Activated T-helper 1 cell treated with anti-CD3 and anti-CD28 coated beads, Interleukin-12 subunit alpha, Interleukin-12 subunit beta, Interleukin-2, Interleukin-4 antibody, amounts not matched to agents 30 ng/mL and 10 ng/mL and 1 ng/mL, durations not matched to agents 14 hours and 24 hours and 36 hours (primary cell): Measurements from ENCODE around the gene RAB15. TPM values are rescaled to one million over a fixed set of nuclear protein-coding genes. Genes with fewer than 3 reads are reported as not detected.

Source experiments
- DNase-seq: peaks from one replicate; pipeline ENCODE4 v3.0.0; 2021; ENCODE audit warnings: low spot score
- H3K27ac Mint-ChIP-seq: one replicate; pipeline ENCODE4 v1.8.0; 2021; ENCODE audit warnings: mild to moderate bottlenecking, mixed read lengths
- H3K27me3 Mint-ChIP-seq: one replicate; pipeline ENCODE4 v1.8.0; 2022; ENCODE audit warnings: mild to moderate bottlenecking, moderate library complexity, mixed read lengths; ENCODE audit not compliant: insufficient read depth
- H3K36me3 Mint-ChIP-seq: one replicate; pipeline ENCODE4 v1.8.0; 2021; ENCODE audit warnings: low read depth, mixed read lengths
- H3K4me1 Mint-ChIP-seq: one replicate; pipeline ENCODE4 v1.8.0; 2021; ENCODE audit warnings: low read depth, mixed read lengths
- H3K4me3 Mint-ChIP-seq: one replicate; pipeline ENCODE4 v1.8.0; 2021; ENCODE audit warnings: mild to moderate bottlenecking, moderate library complexity, mixed read lengths
- H3K9me3 Mint-ChIP-seq: one replicate; pipeline ENCODE4 v1.8.0; 2021; ENCODE audit warnings: mixed read lengths
- intact Hi-C: fragments of 100-400 bp; cut with micrococcal nuclease; formaldehyde crosslinking; loops from one replicate; pipeline ENCODE4 v1.15.1; 2024
- total RNA-seq: library from RNA; stranded (reverse); gene quantifications from 2 replicates; pipeline ENCODE4 v1.2.3, GENCODE V29; 2022

RAB15 gene
- total RNA-seq, 1 donor from 2014 or later = 5.7 TPM

GRCh38 chr14:65000898-65001591 lies 28.9 kb upstream of the RAB15 start:
- no peaks in the 10 kb centered on the region for H3K27me3 Mint-ChIP-seq
- H3K9me3 Mint-ChIP-seq = no peaks in the 10 kb centered on the region
- intact Hi-C loops = no loop called here
- no peak overlapping the region for H3K27ac Mint-ChIP-seq
- DNase-seq = no peak
- no peak overlapping the region for H3K4me3 Mint-ChIP-seq
- peaks cover 5% of the 10 kb centered on the region for H3K36me3 Mint-ChIP-seq
- peaks cover 46% of the 10 kb centered on the region for H3K4me1 Mint-ChIP-seq

GRCh38 chr14:64998455-64998931 lies 26.4 kb upstream of the RAB15 start:
- Mint-ChIP-seq H3K4me3 (no peak overlapping the region), H3K27me3 (no peaks in the 10 kb centered on the region), H3K9me3 (no peaks in the 10 kb centered on the region), H3K36me3 (no peaks in the 10 kb centered on the region), H3K27ac (peak overlapping the region; percentile 37), H3K4me1 (peaks cover 33% of the 10 kb centered on the region)
- DNase-seq = no peak
- intact Hi-C loops = loop anchor here (1.0 kb wide), 1 partner anchor 11 kb away; no protein-coding TSS in a partner anchor

DNA sequence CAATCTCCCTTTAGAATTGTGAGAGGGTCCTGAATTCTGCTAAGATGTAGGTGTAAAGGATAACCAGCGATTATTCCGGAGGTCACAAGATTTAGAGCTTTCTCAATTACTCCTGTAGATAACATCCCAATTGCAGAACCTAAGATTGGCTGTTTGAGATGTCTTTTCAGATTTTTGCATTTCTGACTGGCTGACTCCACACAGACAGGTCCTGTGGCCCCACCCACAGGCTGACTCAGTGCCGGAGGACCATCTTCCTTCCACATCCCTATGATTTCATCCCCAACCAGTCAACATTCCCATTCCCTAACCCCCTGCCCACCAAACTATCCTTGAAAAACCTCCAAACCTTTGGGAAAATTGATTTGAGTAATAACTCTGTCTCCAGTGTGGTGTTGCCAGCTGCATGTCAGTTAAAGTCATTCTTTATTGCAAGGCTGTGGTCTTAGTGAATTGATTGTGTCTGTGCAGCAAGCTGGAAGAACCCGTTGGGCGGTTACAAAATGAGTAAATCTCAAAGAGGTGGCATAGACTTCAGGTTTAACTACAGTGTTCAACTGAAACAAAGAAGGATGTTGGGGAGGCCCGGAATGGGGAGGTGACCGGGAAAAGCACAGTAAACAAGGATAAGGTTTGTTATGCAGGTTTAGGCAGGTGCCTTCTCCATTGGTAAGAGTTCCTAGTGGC lies 25.1 kb upstream of the RAB15 start:
- Mint-ChIP-seq H3K4me3 (no peak overlapping the region), H3K9me3 (no peaks in the 10 kb centered on the region)
- intact Hi-C loops = no loop called here

DNA sequence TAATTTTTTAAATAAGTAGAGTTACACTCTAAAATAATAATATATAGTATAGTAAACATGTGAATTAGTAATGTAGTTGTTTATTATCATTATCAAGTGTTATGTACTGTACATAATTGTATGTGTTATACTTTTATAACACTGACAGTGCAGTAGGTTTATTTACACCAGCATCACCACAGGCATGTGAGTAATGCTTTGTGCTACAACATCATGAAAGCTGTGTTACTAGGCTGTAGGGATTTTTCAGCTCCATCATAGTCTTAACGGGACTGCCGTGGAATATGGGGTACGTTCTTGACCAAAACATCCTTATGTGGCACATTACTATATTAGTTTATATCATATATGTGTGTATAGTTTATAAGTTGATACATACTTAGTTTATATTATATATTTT lies 23.2 kb upstream of the RAB15 start:
- Mint-ChIP-seq H3K9me3 (no peaks in the 10 kb centered on the region), H3K27me3 (no peaks in the 10 kb centered on the region), H3K4me3 (no peak overlapping the region), H3K4me1 (peaks cover 37% of the 10 kb centered on the region), H3K36me3 (peaks cover 6% of the 10 kb centered on the region), H3K27ac (no peak overlapping the region)
- intact Hi-C loops = no loop called here
- DNase-seq = no peak

More for the DNA sequence above, 25.1 kb upstream of the RAB15 start:
- Mint-ChIP-seq H3K27ac (no peak overlapping the region), H3K36me3 (no peaks in the 10 kb centered on the region), H3K27me3 (no peaks in the 10 kb centered on the region), H3K4me1 (peaks cover 26% of the 10 kb centered on the region)
- no peak for DNase-seq

DNA sequence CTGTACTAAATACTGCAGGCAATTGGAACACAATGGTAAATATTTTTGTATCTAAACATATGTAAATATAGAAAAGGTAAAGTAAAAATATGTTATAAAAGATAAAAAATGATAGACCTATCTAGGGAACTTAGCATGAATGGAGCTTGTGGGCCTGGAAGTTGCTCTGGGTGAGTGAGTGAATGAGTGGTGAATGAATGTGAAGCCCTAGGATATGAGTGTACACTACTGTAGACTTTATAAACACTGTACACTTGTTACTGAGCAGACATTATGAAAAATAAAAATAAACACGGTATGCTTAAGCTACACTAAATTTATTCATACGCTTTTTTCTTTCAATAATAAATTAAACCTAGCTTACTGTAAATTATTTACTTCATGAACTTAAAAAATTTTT lies 22.4 kb upstream of the RAB15 start:
- intact Hi-C loops = no loop called here
- Mint-ChIP-seq H3K9me3 (no peaks in the 10 kb centered on the region), H3K4me3 (no peak overlapping the region), H3K27me3 (no peaks in the 10 kb centered on the region), H3K36me3 (peaks cover 12% of the 10 kb centered on the region), H3K27ac (no peak overlapping the region), H3K4me1 (peaks cover 45% of the 10 kb centered on the region)
- DNase-seq = no peak

GRCh38 chr14:64993266-64993930 lies 21.3 kb upstream of the RAB15 start:
- Mint-ChIP-seq H3K4me1 (peaks cover 46% of the 10 kb centered on the region), H3K4me3 (no peak overlapping the region), H3K9me3 (no peaks in the 10 kb centered on the region), H3K36me3 (peaks cover 16% of the 10 kb centered on the region), H3K27me3 (no peaks in the 10 kb centered on the region), H3K27ac (no peak overlapping the region)
- intact Hi-C loops = no loop called here
- no peak for DNase-seq

GRCh38 chr14:64992328-64992885 lies 20.3 kb upstream of the RAB15 start:
- peaks cover 16% of the 10 kb centered on the region for H3K36me3 Mint-ChIP-seq
- no peak overlapping the region for H3K4me3 Mint-ChIP-seq
- H3K4me1 Mint-ChIP-seq = peaks cover 43% of the 10 kb centered on the region
- no peaks in the 10 kb centered on the region for H3K9me3 Mint-ChIP-seq
- DNase-seq = no peak
- H3K27me3 Mint-ChIP-seq = no peaks in the 10 kb centered on the region
- no peak overlapping the region for H3K27ac Mint-ChIP-seq
- intact Hi-C loops = no loop called here

- Mint-ChIP-seq H3K27ac (no peak overlapping the region), H3K27me3 (no peaks in the 10 kb centered on the region), H3K36me3 (peaks cover 16% of the 10 kb centered on the region), H3K4me3 (no peak overlapping the region), H3K9me3 (no peaks in the 10 kb centered on the region), H3K4me1 (peaks cover 49% of the 10 kb centered on the region)
- intact Hi-C loops = no loop called here
- no peak for DNase-seq
Observed at GRCh38 chr14:64990939-64991338, 18.8 kb upstream of the RAB15 start.

DNA sequence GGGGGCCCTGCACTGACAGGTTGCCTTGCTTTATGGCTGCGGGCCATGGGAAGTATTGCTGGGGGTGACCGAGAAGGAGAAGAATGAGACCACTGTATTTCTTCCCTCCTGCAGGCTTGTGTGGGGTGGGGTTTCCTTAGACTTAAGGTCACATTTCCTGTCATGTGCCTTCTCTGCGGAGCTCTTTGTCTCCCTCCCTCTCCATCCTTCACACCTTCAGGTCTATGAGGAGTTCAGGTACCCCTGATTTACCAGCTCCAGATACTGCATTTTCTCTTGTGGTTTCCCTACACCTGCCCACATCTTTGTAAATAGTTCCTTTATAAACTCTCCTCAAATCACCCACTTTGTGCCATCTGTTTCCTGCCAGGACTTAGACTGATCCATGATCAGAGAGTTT lies 18.2 kb upstream of the RAB15 start:
- intact Hi-C loops = no loop called here
- no peaks in the 10 kb centered on the region for H3K9me3 Mint-ChIP-seq
- peaks cover 50% of the 10 kb centered on the region for H3K4me1 Mint-ChIP-seq
- H3K4me3 Mint-ChIP-seq = peak overlapping the region; percentile 59
- peak overlapping the region; percentile 15 for H3K27ac Mint-ChIP-seq
- no peak for DNase-seq
- peaks cover 16% of the 10 kb centered on the region for H3K36me3 Mint-ChIP-seq
- H3K27me3 Mint-ChIP-seq = peaks cover 1% of the 10 kb centered on the region

GRCh38 chr14:64987438-64987767 lies 15.3 kb upstream of the RAB15 start:
- Mint-ChIP-seq H3K9me3 (no peaks in the 10 kb centered on the region), H3K4me1 (peaks cover 51% of the 10 kb centered on the region), H3K4me3 (peak overlapping the region; percentile 98), H3K36me3 (peaks cover 16% of the 10 kb centered on the region), H3K27me3 (peaks cover 19% of the 10 kb centered on the region), H3K27ac (peak overlapping the region; percentile 99)
- no peak for DNase-seq
- intact Hi-C loops = loop anchor here (1.0 to 5.0 kb wide), 12 partner anchors 11 to 600 kb away; partner anchors contain the start of genes CHURC1, FUT8, MAX and MTHFD1

DNA sequence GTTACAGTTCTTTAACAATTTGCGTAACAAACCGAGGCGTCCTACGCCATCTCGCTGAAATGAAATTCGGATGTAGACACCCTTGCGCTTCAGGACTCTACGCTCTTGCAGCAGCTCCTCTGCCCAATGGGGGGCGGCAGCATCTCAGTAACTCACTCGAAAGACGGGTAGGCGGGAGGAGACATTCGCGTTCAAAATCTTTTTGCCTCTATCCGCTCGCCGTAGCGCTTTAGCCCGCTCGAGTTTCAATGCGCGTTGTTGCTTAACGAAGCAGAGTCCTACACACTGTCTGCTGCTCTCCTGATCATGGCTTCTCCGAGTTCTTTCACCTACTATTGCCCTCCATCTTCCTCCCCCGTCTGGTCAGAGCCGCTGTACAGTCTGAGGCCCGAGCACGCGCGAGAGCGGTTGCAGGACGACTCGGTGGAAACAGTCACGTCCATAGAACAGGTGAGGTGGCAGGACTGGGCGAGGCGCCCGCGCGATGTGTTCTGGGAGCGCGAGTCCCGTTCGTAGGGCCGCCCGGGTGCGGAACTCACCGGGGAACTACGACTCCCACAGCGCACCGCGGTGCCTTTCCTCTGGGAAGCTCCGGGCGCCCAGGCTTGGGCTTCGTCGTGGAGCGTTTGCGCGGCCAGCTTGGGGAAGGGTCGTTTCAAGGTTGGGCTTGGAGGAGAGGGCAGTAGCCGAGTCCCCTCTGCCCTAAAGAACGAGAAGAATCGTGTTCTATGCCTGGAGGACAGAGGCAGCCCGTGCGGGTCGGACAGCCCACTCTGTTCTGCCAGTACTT lies 14.7 kb upstream of the RAB15 start, which contains the start of gene FNTB:
Gene FNTB, plus strand, starts transcription at position 248 of the 790 bp plus-strand sequence. Its CDS starts 59 bp downstream, at position 307.
- intact Hi-C loops = loop anchor here (1.0 to 5.0 kb wide), 13 partner anchors 11 to 600 kb away; partner anchors contain the start of genes CHURC1, FUT8, MAX and MTHFD1
- Mint-ChIP-seq H3K9me3 (no peaks in the 10 kb centered on the region), H3K36me3 (peaks cover 16% of the 10 kb centered on the region), H3K4me3 (peak within 1 kb of the TSS; percentile 98), H3K27me3 (peaks cover 22% of the 10 kb centered on the region), H3K4me1 (peaks cover 51% of the 10 kb centered on the region), H3K27ac (peak within 1 kb of the TSS; percentile 99)
- DNase-seq = peak; percentile 90
